ENCODE data around the gene TMEM125. TPM values are rescaled to one million over a fixed set of nuclear protein-coding genes. Genes with fewer than 3 reads are reported as not detected.
A peak's percentile ranks its signal among the peaks of the same experiment; 100 is the strongest.

The TMEM125 gene
- total RNA-seq, 4 donors from 2014 or later = 4.2 to 15.5 (median 10.2) TPM

DNA sequence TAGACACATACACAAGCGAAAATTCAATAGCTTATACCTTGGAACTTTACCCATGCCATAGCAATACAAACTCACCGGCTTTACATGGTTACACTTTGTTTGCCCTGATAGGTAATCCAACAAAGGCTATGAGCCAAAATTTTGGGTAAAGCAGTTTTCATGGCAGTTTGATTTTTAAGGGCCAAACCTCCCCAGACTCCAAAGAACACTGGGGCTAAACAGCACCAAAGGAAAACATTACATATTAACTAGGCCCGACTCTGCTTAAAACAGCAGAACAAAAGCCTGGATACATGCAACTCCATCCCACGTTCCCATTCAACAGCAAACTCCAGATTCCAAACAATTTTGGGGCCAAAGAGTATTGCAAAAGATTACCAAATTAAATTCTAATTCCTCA lies 4.4 kb upstream of the TMEM125 start:
- peak overlapping the region in 1 of 4 donors; percentile 43 for H3K27ac ChIP-seq
- no peaks in the 10 kb centered on the region for H3K36me3 ChIP-seq
- intact Hi-C loops (cut with DNase I) = no loop called here
- H3K4me1 ChIP-seq = peaks cover 0 to 15% (median 6%) of the 10 kb centered on the region in 3 donors
- H3K27me3 ChIP-seq = peaks cover 0 to 4% (median 0%) of the 10 kb centered on the region in 4 donors
- no peak for TF ChIP-seq POLR2A (IDR thresholded peaks at IDR 0.05)
- TF ChIP-seq, protein P1, sequence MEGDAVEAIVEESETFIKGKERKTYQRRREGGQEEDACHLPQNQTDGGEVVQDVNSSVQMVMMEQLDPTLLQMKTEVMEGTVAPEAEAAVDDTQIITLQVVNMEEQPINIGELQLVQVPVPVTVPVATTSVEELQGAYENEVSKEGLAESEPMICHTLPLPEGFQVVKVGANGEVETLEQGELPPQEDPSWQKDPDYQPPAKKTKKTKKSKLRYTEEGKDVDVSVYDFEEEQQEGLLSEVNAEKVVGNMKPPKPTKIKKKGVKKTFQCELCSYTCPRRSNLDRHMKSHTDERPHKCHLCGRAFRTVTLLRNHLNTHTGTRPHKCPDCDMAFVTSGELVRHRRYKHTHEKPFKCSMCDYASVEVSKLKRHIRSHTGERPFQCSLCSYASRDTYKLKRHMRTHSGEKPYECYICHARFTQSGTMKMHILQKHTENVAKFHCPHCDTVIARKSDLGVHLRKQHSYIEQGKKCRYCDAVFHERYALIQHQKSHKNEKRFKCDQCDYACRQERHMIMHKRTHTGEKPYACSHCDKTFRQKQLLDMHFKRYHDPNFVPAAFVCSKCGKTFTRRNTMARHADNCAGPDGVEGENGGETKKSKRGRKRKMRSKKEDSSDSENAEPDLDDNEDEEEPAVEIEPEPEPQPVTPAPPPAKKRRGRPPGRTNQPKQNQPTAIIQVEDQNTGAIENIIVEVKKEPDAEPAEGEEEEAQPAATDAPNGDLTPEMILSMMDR (IDR thresholded peaks at IDR 0.05) = no peak
- H3K4me3 ChIP-seq = no peak overlapping the region
- H3K9me3 ChIP-seq = no peaks in the 10 kb centered on the region
- 57 to 65% methylated on average over 4 of the region's 4 CpGs for WGBS, 2 donors
- no peak for DNase-seq

DNA sequence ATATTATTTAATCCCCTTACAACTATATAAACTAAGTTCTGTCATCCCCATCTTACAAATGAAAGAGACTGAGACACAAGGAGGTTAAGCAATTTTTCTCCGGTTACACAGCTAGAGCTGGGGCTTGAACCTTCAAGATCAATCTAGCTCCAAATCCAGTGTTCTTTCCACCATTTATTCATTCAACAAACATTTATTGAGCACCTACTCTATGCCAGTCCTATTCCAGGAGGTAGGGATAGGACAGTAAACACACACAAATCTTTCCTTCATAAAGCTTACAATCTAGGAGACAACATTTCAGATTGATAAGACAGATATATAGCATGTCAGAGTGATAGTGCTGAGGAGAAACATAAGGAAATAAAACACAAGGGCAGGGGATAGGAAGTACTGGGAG lies 2.9 kb upstream of the TMEM125 start:
- TF ChIP-seq, protein P1 (IDR thresholded peaks at IDR 0.05) = no peak
- TF ChIP-seq POLR2A (IDR thresholded peaks at IDR 0.05) = no peak
- no peak overlapping the region for H3K27ac ChIP-seq
- intact Hi-C loops (cut with DNase I) = no loop called here
- no peaks in the 10 kb centered on the region for H3K9me3 ChIP-seq
- no peak overlapping the region for H3K4me3 ChIP-seq
- H3K4me1 ChIP-seq = peaks cover 0 to 28% (median 11%) of the 10 kb centered on the region in 3 donors
- 82 to 92% methylated on average over 1 of the region's 1 CpG for WGBS, 2 donors
- H3K36me3 ChIP-seq = no peaks in the 10 kb centered on the region
- no peak for DNase-seq
- H3K27me3 ChIP-seq = peaks cover 0 to 9% (median 0%) of the 10 kb centered on the region in 4 donors

DNA sequence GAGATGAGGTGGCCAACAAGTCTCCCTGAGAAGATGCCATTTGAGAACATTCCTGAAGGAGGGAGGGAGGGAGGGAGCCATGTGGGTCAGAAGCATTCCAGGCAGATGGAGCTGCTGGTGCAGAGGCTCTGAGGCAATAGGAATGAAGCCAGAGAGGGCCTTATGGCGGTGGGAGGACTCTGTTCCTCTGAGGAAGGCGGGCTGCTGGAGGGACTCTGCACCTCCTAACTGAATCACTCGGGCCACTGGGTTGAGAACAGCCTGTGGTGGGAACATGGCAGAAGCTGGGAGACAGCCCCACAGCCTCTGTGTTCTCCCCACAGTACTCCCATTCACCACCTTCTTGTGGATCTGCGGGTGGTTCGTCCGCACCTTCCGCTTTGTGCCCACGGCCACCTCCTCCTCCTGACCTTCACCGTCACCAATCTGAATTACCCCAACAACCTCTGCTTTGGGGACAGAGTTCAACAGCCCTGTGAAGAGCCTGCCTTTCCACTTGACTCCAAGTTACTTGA lies 2.4 kb upstream of the TMEM125 start:
- H3K4me1 ChIP-seq = peaks cover 0 to 28% (median 11%) of the 10 kb centered on the region in 3 donors
- 80 to 92% methylated on average over 9 of the region's 9 CpGs for WGBS, 2 donors
- H3K4me3 ChIP-seq = no peak overlapping the region
- no peaks in the 10 kb centered on the region for H3K36me3 ChIP-seq
- TF ChIP-seq POLR2A (IDR thresholded peaks at IDR 0.05) = no peak
- TF ChIP-seq, protein P1 (IDR thresholded peaks at IDR 0.05) = no peak
- no peak for DNase-seq
- intact Hi-C loops (cut with DNase I) = no loop called here
- peaks cover 0 to 13% (median 0%) of the 10 kb centered on the region in 4 donors for H3K27me3 ChIP-seq
- no peaks in the 10 kb centered on the region for H3K9me3 ChIP-seq
- no peak overlapping the region for H3K27ac ChIP-seq

DNA sequence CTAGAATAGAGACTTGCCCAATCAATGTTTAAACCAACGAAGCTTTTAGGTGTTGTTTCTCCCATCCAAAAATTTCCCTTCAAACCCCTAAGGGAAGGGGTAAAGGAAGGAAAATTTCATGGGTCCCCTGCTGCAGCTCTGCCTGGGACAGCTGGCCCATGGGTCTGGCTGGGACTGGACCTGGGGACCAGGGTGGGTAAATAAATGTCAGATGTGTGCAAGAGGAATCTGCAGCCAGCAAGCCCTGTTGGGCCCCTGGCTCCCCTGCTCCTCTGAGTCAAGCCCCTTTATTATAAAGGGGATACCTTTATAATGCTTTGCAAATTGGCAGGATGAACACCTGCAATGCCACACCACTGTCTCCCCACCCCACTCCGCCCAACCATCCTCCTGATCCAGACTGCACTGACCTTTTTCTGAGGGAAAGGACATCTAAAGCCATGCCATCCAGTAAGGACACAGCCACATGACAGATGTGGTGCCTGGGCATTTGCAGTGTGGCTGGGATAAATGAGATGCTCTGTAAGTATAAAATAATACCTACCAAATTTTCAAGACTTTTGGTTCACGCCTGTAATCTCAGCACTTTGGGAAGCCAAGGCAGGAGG lies 1.9 kb upstream of the TMEM125 start:
- TF ChIP-seq, protein P1 (IDR thresholded peaks at IDR 0.05) = no peak
- TF ChIP-seq POLR2A (IDR thresholded peaks at IDR 0.05) = no peak
- no peak for DNase-seq

DNA sequence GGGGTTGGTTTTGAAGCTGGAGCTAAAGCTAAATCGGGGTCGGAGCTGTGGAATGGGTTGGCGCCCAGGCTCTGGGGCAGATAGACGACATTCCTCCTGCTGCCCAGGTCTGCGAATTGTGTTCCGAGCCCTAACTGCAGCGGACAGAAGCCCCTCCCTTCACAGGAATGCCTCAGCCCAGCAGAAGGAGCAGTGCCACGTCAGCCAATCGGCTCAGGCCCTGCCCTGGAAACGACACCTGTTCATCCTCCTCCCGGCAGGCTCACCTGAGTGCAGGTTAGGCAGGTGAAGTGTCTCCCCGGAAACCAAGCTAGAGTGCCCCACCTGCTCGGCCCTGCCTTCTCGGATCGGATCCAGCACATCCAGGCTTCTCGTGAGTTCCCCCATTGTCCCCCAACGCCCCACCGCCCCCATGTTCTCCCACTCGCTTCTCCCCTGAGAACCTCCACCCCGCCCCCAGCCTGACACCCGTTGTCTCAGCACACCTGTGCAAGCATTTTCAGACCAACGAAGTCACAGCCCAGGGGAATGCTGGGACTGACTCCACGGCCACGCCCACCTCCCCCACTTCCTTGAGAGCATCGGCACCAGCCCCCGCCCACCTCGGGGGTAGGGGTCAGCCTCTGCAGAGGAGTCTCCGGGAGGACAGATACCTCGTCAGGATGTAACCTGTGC lies 775 bp downstream of the TMEM125 start:
- intact Hi-C loops (cut with DNase I) = no loop called here

More for the DNA sequence above, 1.9 kb upstream of the TMEM125 start:
- peaks cover 0 to 19% (median 0%) of the 10 kb centered on the region in 4 donors for H3K27me3 ChIP-seq
- no peak overlapping the region for H3K27ac ChIP-seq
- no peaks in the 10 kb centered on the region for H3K36me3 ChIP-seq
- no peaks in the 10 kb centered on the region for H3K9me3 ChIP-seq
- H3K4me1 ChIP-seq = peaks cover 0 to 28% (median 11%) of the 10 kb centered on the region in 3 donors
- WGBS, 2 donors = 75 to 77% methylated on average over 3 of the region's 3 CpGs
- intact Hi-C loops (cut with DNase I) = no loop called here
- H3K4me3 ChIP-seq = no peak overlapping the region

More for the DNA sequence above, 775 bp downstream of the TMEM125 start:
- H3K27me3 ChIP-seq = peaks cover 0 to 21% (median 0%) of the 10 kb centered on the region in 4 donors
- TF ChIP-seq, protein P1 (IDR thresholded peaks at IDR 0.05) = no peak
- peak in 1 of 4 donors; percentile 37 for TF ChIP-seq POLR2A (IDR thresholded peaks at IDR 0.05)
- peak overlapping the region in 3 of 4 donors; percentile 21 to 52 (median 30) for H3K4me3 ChIP-seq
- WGBS, 2 donors = 6 to 14% methylated on average over 12 to 14 of the region's 29 CpGs
- H3K36me3 ChIP-seq = no peaks in the 10 kb centered on the region
- no peak for DNase-seq
- H3K9me3 ChIP-seq = no peaks in the 10 kb centered on the region
- peaks cover 7 to 40% (median 17%) of the 10 kb centered on the region in 3 donors for H3K4me1 ChIP-seq
- peak overlapping the region; percentile 65 to 77 (median 74) for H3K27ac ChIP-seq

All from esophagus squamous epithelium (tissue), 5 donors.